B cell (primary cell): ENCODE data around the gene EFCAB12.

Source experiments
- CTCF ChIP-seq: fragments of 200-600 bp; IDR thresholded peaks from one replicate; pipeline ENCODE4 v1.8.0; 2022; ENCODE audit warnings: antibody characterized with exemption, mild to moderate bottlenecking
- EZH2 ChIP-seq: IDR thresholded peaks from 2 replicates; pipeline ENCODE4 v1.6.1; 2012; ENCODE audit warnings: borderline replicate concordance, low read depth, mild to moderate bottlenecking, moderate library complexity, low read length; ENCODE audit not compliant: insufficient read depth, poor library complexity, severe bottlenecking

GRCh38 chr3:129402210-129402609 is 26.2 kb downstream of the EFCAB12 start:
- TF ChIP-seq CTCF (no peak), EZH2 (no peak)
